Endometrium (tissue), 2 donors: ENCODE measurements around the gene RPP21.

Experiments
- FAIRE-seq: peaks from 2 replicates; lab custom pipeline; 2012; peaks lifted over from hg19 to GRCh38; lab: Jason Lieb, UNC
- donor health status: control.
- donor health status: control.

RPP21 gene

DNA sequence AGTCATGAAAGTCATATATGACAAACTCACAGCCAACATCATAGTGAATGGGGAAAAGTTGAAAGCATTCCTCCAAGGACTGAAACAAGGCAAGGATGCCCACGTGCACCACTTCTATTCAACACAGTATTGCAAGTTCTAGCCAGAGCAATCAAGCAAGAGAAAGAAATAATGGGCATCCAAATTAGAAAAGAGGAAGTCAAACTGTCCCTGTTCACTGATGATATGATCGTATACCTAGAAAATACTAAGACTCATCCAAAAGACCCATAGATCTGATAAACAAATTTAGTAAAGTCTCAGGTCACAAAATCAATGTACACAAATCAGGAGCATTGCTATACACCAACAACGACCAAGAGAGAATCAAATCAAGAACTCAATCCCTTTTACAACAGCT, 41.2 kb downstream of the RPP21 start:
- FAIRE-seq = no peak

- no peak for FAIRE-seq
Measured at GRCh38 chr6:30391240-30391639, 46.3 kb downstream of the RPP21 start.

DNA sequence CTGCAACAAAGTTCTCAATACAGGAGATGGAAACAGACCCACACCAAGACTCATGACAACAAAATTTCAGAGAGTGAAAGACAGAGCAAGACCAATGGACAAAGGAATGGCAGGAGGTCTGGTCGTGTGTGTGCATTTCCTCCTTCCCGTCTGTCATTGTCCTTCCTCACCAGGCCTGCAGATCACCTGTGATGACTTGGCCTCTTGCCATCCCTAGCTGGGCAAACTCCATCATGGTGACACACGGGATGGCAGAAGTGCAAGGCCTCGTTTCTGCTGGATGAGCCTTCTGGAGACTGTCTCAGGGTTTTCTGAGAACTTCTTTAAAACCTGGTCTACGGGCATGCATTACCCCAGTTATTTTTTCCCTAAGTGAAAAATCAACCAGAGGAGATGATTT, 49.2 kb downstream of the RPP21 start:
- no peak for FAIRE-seq
